Thyroid gland (tissue), 4 donors: Measurements from ENCODE around the gene LRRC27.

Source experiments
- CTCF ChIP-seq, 6 experiments: fragments of 200-600 bp in 3 of 6; fragments of 450-650 bp in 3 of 6; sonication (generic) in 3 of 6; IDR thresholded peaks; one replicate each; pipeline ENCODE4 v1.5.1; 2016 to 2019; ENCODE audit warnings: antibody characterized with exemption in 6 of 6, mild to moderate bottlenecking in 2 of 6, inconsistent platforms in 1 of 6, moderate library complexity in 1 of 6
- POLR2A ChIP-seq, 2 donors: fragments of 450-650 bp; IDR thresholded peaks; one replicate each; pipeline ENCODE4 v1.6.1; 2017; ENCODE audit warnings: antibody characterized with exemption in 2 of 2, mild to moderate bottlenecking in 2 of 2, moderate library complexity in 1 of 2

DNA sequence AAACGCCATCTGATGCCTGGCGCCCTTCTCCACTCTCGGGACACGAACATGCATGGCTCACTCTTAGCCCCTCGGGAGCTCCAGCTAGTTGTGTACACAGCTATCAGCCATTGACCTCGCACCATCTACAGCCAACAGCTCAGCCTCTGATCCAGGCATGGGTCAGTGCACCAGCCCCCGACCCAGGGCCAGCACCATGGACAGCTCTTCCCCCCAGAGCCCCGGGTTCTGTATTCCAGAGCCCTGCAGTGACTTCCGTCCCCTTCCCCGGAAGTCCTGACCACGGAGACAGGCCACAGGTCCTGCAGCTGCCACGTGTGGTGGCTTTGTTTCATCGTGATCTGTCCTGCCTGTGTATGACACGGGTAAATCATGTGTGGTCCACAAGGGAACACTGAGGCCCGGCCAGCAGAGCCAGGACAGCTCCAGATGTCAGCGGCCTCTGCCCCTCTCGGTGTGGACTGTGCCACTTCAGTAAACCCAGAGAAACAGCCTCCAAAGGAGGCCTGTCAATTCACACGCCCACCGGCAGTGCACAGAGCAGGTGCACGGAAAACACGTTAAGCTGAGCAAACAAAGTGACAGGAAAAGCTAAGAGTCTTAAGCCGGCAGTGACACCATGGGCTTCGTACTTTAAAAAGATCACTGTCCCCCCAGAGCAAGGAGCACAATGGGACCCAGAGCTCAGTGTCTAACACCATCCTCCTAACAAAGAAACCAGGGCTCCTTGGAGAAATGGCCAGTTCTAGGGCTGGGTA, 37.3 kb upstream of the LRRC27 start:
- TF ChIP-seq CTCF (IDR thresholded peaks at IDR 0.05): no peak
- TF ChIP-seq POLR2A (IDR thresholded peaks at IDR 0.05): no peak
